MM.1S (cell line): ENCODE measurements around the gene PLSCR4.

Source experiments
- EZH2 ChIP-seq: fragments of 300-600 bp; sonication (generic); optimal IDR thresholded peaks from 2 replicates; pipeline ENCODE3; 2017; ENCODE audit warnings: low read depth, mild to moderate bottlenecking, antibody characterized with exemption, low read length, mixed read lengths
- EZH2phosphoT487 ChIP-seq: fragments of 300-600 bp; sonication (generic); IDR thresholded peaks from 2 replicates; pipeline ENCODE4 v1.6.1; 2018; ENCODE audit warnings: antibody characterized with exemption, low read length
- TF ChIP-seq, protein P1 (sequence below): fragments of 300-600 bp; sonication (generic); IDR thresholded peaks from 2 replicates; pipeline ENCODE4 v1.5.1; 2016; ENCODE audit warnings: antibody characterized with exemption, low read length, mixed read lengths

DNA sequence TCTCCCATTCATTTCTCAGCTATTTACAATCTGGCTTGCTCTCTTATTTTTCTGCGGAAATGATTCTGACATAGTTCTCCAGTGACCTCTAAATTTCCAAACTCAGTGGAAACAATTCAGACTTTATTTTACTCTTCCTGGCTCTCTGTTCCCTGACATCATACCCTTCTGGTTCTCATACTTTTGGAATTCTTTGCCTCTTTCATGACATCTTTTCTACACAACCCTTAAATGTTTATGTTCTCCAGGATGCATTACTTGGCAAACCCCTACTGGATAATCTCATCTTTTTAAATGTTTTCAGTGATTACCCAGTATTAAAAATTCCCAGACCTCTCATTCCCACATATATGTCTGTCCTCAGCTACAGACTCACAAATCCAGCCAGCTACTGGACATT, 23.9 kb upstream of the PLSCR4 start:
- TF ChIP-seq, protein P1, sequence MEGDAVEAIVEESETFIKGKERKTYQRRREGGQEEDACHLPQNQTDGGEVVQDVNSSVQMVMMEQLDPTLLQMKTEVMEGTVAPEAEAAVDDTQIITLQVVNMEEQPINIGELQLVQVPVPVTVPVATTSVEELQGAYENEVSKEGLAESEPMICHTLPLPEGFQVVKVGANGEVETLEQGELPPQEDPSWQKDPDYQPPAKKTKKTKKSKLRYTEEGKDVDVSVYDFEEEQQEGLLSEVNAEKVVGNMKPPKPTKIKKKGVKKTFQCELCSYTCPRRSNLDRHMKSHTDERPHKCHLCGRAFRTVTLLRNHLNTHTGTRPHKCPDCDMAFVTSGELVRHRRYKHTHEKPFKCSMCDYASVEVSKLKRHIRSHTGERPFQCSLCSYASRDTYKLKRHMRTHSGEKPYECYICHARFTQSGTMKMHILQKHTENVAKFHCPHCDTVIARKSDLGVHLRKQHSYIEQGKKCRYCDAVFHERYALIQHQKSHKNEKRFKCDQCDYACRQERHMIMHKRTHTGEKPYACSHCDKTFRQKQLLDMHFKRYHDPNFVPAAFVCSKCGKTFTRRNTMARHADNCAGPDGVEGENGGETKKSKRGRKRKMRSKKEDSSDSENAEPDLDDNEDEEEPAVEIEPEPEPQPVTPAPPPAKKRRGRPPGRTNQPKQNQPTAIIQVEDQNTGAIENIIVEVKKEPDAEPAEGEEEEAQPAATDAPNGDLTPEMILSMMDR = no peak
- TF ChIP-seq EZH2phosphoT487 (no peak), EZH2 (no peak)
